Measurements from ENCODE around the gene RNF220. TPM values are rescaled to one million over a fixed set of nuclear protein-coding genes. Genes with fewer than 3 reads are reported as not detected.

Gene RNF220
- total RNA-seq, 1 donor from 2014 or later, result 25.1 TPM

GRCh38 chr1:44628962-44629756 lies 224.1 kb downstream of the RNF220 start:
- no peak overlapping the region for H3K27ac ChIP-seq (ENCODE audit: low read depth, low read length)
- H3K9me3 ChIP-seq (ENCODE audit: control insufficient read depth in 3 of 3, low read length in 3 of 3), result no peaks in the 10 kb centered on the region
- H3K9ac ChIP-seq (ENCODE audit: low read depth in 1 of 3, low read length in 3 of 3), result no peak overlapping the region
- no peaks in the 10 kb centered on the region for H3K27me3 ChIP-seq (ENCODE audit: control insufficient read depth in 3 of 3, insufficient read depth in 3 of 3, low read length in 3 of 3)
- peaks cover 19 to 25% (median 22%) of the 10 kb centered on the region in 3 donors for H3K4me1 ChIP-seq (ENCODE audit: control insufficient read depth in 3 of 3, insufficient read depth in 3 of 3, low read length in 3 of 3)
- H3K4me3 ChIP-seq (ENCODE audit: low read length in 3 of 3), result no peak overlapping the region
- peaks cover 0 to 10% (median 4%) of the 10 kb centered on the region in 3 donors for H3K36me3 ChIP-seq (ENCODE audit: control insufficient read depth in 3 of 3, insufficient read depth in 3 of 3, low read length in 3 of 3)

- H3K4me1 ChIP-seq (ENCODE audit: control insufficient read depth in 3 of 3, insufficient read depth in 3 of 3, low read length in 3 of 3), result peaks cover 25 to 35% (median 28%) of the 10 kb centered on the region in 3 donors
- H3K9ac ChIP-seq (ENCODE audit: low read depth in 1 of 3, low read length in 3 of 3), result no peak overlapping the region
- no peaks in the 10 kb centered on the region for H3K27me3 ChIP-seq (ENCODE audit: control insufficient read depth in 3 of 3, insufficient read depth in 3 of 3, low read length in 3 of 3)
- H3K4me3 ChIP-seq (ENCODE audit: low read length in 3 of 3), result no peak overlapping the region
- no peak overlapping the region for H3K27ac ChIP-seq (ENCODE audit: low read depth, low read length)
- peaks cover 4 to 12% (median 11%) of the 10 kb centered on the region in 3 donors for H3K36me3 ChIP-seq (ENCODE audit: control insufficient read depth in 3 of 3, insufficient read depth in 3 of 3, low read length in 3 of 3)
- H3K9me3 ChIP-seq (ENCODE audit: control insufficient read depth in 3 of 3, low read length in 3 of 3), result no peaks in the 10 kb centered on the region
Measured at GRCh38 chr1:44630116-44630515, 225.1 kb downstream of the RNF220 start.

DNA sequence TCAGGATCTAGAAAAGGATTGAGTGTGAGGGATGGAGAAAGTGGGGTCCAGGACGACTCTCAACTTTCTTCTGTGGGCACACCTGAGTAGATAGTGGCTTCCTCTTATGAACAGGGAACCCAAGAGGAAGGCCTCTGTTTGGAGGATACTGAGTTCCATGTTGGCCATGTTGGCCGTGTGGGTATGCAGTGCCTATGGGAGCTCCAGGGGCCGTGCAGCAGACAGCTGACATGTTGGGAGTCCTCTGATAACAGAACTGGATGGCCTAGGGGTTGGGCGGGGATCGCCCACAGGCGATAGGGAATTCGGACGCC lies 226.2 kb downstream of the RNF220 start:
- peaks cover 36 to 46% (median 36%) of the 10 kb centered on the region in 3 donors for H3K4me1 ChIP-seq (ENCODE audit: control insufficient read depth in 3 of 3, insufficient read depth in 3 of 3, low read length in 3 of 3)
- H3K27me3 ChIP-seq (ENCODE audit: control insufficient read depth in 3 of 3, insufficient read depth in 3 of 3, low read length in 3 of 3), result no peaks in the 10 kb centered on the region
- peaks cover 16 to 22% (median 21%) of the 10 kb centered on the region in 3 donors for H3K36me3 ChIP-seq (ENCODE audit: control insufficient read depth in 3 of 3, insufficient read depth in 3 of 3, low read length in 3 of 3)
- H3K4me3 ChIP-seq (ENCODE audit: low read length in 3 of 3), result peak overlapping the region; percentile 79 to 88 (median 82)
- peak overlapping the region; percentile 93 for H3K27ac ChIP-seq (ENCODE audit: low read depth, low read length)
- H3K9me3 ChIP-seq (ENCODE audit: control insufficient read depth in 3 of 3, low read length in 3 of 3), result no peaks in the 10 kb centered on the region
- H3K9ac ChIP-seq (ENCODE audit: low read depth in 1 of 3, low read length in 3 of 3), result peak overlapping the region; percentile 83 to 96 (median 92)

- H3K9me3 ChIP-seq (ENCODE audit: control insufficient read depth in 3 of 3, low read length in 3 of 3), result no peaks in the 10 kb centered on the region
- H3K4me1 ChIP-seq (ENCODE audit: control insufficient read depth in 3 of 3, insufficient read depth in 3 of 3, low read length in 3 of 3), result peaks cover 42 to 52% (median 42%) of the 10 kb centered on the region in 3 donors
- no peaks in the 10 kb centered on the region for H3K27me3 ChIP-seq (ENCODE audit: control insufficient read depth in 3 of 3, insufficient read depth in 3 of 3, low read length in 3 of 3)
- peak overlapping the region; percentile 79 to 88 (median 82) for H3K4me3 ChIP-seq (ENCODE audit: low read length in 3 of 3)
- peak overlapping the region; percentile 93 for H3K27ac ChIP-seq (ENCODE audit: low read depth, low read length)
- H3K9ac ChIP-seq (ENCODE audit: low read depth in 1 of 3, low read length in 3 of 3), result peak overlapping the region; percentile 83 to 96 (median 92)
- H3K36me3 ChIP-seq (ENCODE audit: control insufficient read depth in 3 of 3, insufficient read depth in 3 of 3, low read length in 3 of 3), result peaks cover 22 to 29% (median 27%) of the 10 kb centered on the region in 3 donors
Measured at GRCh38 chr1:44631647-44632539, 226.8 kb downstream of the RNF220 start.

GRCh38 chr1:44632598-44632997 lies 227.5 kb downstream of the RNF220 start:
- H3K27ac ChIP-seq (ENCODE audit: low read depth, low read length), result peak overlapping the region; percentile 93
- H3K27me3 ChIP-seq (ENCODE audit: control insufficient read depth in 3 of 3, insufficient read depth in 3 of 3, low read length in 3 of 3), result no peaks in the 10 kb centered on the region

DNA sequence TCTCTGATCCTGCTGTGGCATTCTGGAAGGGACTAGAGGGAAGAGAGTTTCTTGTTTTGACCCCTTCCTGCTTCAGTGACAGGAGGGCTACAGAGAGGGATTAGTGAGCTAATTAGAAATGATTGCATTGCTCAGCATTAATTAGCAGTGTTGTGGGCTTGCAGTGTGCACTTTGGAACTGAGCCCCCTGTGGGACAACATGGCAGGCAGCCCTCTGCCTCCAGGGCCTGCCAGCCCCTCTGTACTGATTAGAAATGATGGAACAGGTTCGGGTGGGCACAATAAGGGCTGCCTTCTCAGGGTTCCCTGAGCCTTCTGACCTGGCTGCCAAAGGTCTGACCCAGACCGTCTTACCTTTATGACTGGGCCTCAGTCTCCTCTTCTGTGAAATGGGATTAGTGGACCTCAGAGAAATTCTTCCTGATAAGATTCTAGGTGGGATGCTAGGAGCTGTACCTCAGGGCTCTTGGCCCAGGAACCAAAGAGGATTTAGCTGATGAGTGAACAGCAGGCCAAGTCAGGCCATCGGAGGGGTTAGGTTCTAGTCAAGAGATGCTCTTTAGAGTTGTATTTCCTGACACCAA lies 229.6 kb downstream of the RNF220 start:
- peaks cover 69 to 80% (median 69%) of the 10 kb centered on the region in 3 donors for H3K4me1 ChIP-seq (ENCODE audit: control insufficient read depth in 3 of 3, insufficient read depth in 3 of 3, low read length in 3 of 3)
- H3K9ac ChIP-seq (ENCODE audit: low read depth in 1 of 3, low read length in 3 of 3), result peak overlapping the region in 2 of 3 donors; percentile 55 to 67
- H3K36me3 ChIP-seq (ENCODE audit: control insufficient read depth in 3 of 3, insufficient read depth in 3 of 3, low read length in 3 of 3), result peaks cover 33 to 52% (median 35%) of the 10 kb centered on the region in 3 donors

More at GRCh38 chr1:44632598-44632997, 227.5 kb downstream of the RNF220 start:
- H3K36me3 ChIP-seq (ENCODE audit: control insufficient read depth in 3 of 3, insufficient read depth in 3 of 3, low read length in 3 of 3), result peaks cover 27 to 34% (median 32%) of the 10 kb centered on the region in 3 donors
- no peaks in the 10 kb centered on the region for H3K9me3 ChIP-seq (ENCODE audit: control insufficient read depth in 3 of 3, low read length in 3 of 3)
- peak overlapping the region; percentile 73 to 88 (median 82) for H3K4me3 ChIP-seq (ENCODE audit: low read length in 3 of 3)
- peak overlapping the region; percentile 77 to 96 (median 78) for H3K9ac ChIP-seq (ENCODE audit: low read depth in 1 of 3, low read length in 3 of 3)
- peaks cover 48 to 59% (median 49%) of the 10 kb centered on the region in 3 donors for H3K4me1 ChIP-seq (ENCODE audit: control insufficient read depth in 3 of 3, insufficient read depth in 3 of 3, low read length in 3 of 3)

GRCh38 chr1:44635439-44635838 lies 230.4 kb downstream of the RNF220 start:
- Histone ChIP-seq H3K9me3 (ENCODE audit: control insufficient read depth in 3 of 3, low read length in 3 of 3) (no peaks in the 10 kb centered on the region), H3K27me3 (ENCODE audit: control insufficient read depth in 3 of 3, insufficient read depth in 3 of 3, low read length in 3 of 3) (no peaks in the 10 kb centered on the region), H3K4me1 (ENCODE audit: control insufficient read depth in 3 of 3, insufficient read depth in 3 of 3, low read length in 3 of 3) (peaks cover 72 to 88% (median 75%) of the 10 kb centered on the region in 3 donors), H3K4me3 (ENCODE audit: low read length in 3 of 3) (no peak overlapping the region), H3K9ac (ENCODE audit: low read depth in 1 of 3, low read length in 3 of 3) (peak overlapping the region in 1 of 3 donors; percentile 17), H3K36me3 (ENCODE audit: control insufficient read depth in 3 of 3, insufficient read depth in 3 of 3, low read length in 3 of 3) (peaks cover 36 to 57% (median 40%) of the 10 kb centered on the region in 3 donors), H3K27ac (ENCODE audit: low read depth, low read length) (no peak overlapping the region)

More for the DNA sequence above, 229.6 kb downstream of the RNF220 start:
- Histone ChIP-seq H3K27me3 (ENCODE audit: control insufficient read depth in 3 of 3, insufficient read depth in 3 of 3, low read length in 3 of 3) (no peaks in the 10 kb centered on the region), H3K9me3 (ENCODE audit: control insufficient read depth in 3 of 3, low read length in 3 of 3) (no peaks in the 10 kb centered on the region), H3K27ac (ENCODE audit: low read depth, low read length) (no peak overlapping the region), H3K4me3 (ENCODE audit: low read length in 3 of 3) (no peak overlapping the region)

DNA sequence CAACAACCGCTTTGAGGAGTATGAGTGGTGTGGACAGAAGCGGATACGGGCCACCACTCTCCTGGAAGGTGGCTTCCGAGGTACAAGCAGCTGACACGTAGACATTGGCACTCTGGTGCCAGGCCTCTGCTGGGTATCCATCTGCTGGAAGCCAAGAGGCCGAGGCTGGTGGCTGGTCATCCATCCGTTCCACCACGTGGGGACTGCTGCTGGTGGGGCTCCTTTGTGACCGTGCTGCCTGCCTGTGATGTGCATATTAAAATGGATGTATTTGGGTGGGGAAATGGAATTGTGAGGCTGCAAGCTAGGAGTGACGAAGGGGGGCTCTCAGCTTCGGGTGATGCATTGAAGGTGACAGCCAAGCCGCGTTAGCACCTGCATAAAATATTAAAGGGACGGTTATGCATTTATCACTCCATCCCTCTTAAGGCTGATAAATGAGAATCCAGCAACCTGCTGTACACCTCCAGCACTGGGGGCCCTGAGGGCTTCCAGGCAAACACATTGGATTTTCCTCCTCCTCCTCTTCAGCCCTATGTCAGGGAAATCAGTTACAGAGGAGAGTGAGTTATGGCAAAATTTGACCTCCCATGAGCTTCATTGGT lies 231.1 kb downstream of the RNF220 start:
- peak overlapping the region in 1 of 3 donors; percentile 50 for H3K9ac ChIP-seq (ENCODE audit: low read depth in 1 of 3, low read length in 3 of 3)

More for the DNA sequence above, 231.1 kb downstream of the RNF220 start:
- Histone ChIP-seq H3K9me3 (ENCODE audit: control insufficient read depth in 3 of 3, low read length in 3 of 3) (no peaks in the 10 kb centered on the region), H3K4me3 (ENCODE audit: low read length in 3 of 3) (peak overlapping the region in 1 of 3 donors; percentile 41), H3K27ac (ENCODE audit: low read depth, low read length) (peak overlapping the region; percentile 59), H3K27me3 (ENCODE audit: control insufficient read depth in 3 of 3, insufficient read depth in 3 of 3, low read length in 3 of 3) (no peaks in the 10 kb centered on the region), H3K36me3 (ENCODE audit: control insufficient read depth in 3 of 3, insufficient read depth in 3 of 3, low read length in 3 of 3) (peaks cover 41 to 60% (median 43%) of the 10 kb centered on the region in 3 donors), H3K4me1 (ENCODE audit: control insufficient read depth in 3 of 3, insufficient read depth in 3 of 3, low read length in 3 of 3) (peaks cover 76 to 92% (median 79%) of the 10 kb centered on the region in 3 donors)
